Spleen (tissue), 11 donors: ENCODE measurements around the gene TUBB6. TPM values are rescaled to one million over a fixed set of nuclear protein-coding genes. Genes with fewer than 3 reads are reported as not detected.

Experiments
- DNase-seq: peaks from one replicate; pipeline ENCODE4 v3.0.0-alpha.2; 2020
- H3K27ac ChIP-seq, 8 donors: fragments of 200-600 bp; sonication (generic) in 7 of 8; 1 replicate in 4 of 8; 2 replicates in 4 of 8; pipeline versions ENCODE4 v1.5.0 to v1.8.0; 2016 to 2021; ENCODE audit warnings: inconsistent platforms in 4 of 8, mild to moderate bottlenecking in 4 of 8, moderate library complexity in 1 of 8
- H3K27me3 ChIP-seq, 7 donors: fragments of 200-600 bp; sonication (generic) in 6 of 7; replicated peaks in 1 of 7; 1 replicate in 4 of 7; 2 replicates in 3 of 7; pipeline versions ENCODE4 v1.5.0 to v1.8.0; 2016 to 2021; ENCODE audit warnings: inconsistent platforms in 3 of 7, mild to moderate bottlenecking in 1 of 7
- H3K36me3 ChIP-seq, 6 donors: fragments of 200-600 bp; sonication (generic) in 5 of 6; 1 replicate in 4 of 6; 2 replicates in 2 of 6; pipeline versions ENCODE4 v1.5.0 to v1.8.0; 2016 to 2021; ENCODE audit warnings: inconsistent platforms in 2 of 6
- H3K4me1 ChIP-seq, 6 donors: fragments of 200-600 bp; sonication (generic) in 5 of 6; 1 replicate in 3 of 6; 2 replicates in 3 of 6; pipeline versions ENCODE4 v1.5.0 to v1.8.0; 2016 to 2021; ENCODE audit warnings: inconsistent platforms in 3 of 6
- H3K4me3 ChIP-seq, 8 donors: fragments of 200-600 bp; sonication (generic) in 7 of 8; 1 replicate in 4 of 8; 2 replicates in 4 of 8; pipeline versions ENCODE4 v1.5.0 to v1.8.0; 2016 to 2021; ENCODE audit warnings: inconsistent platforms in 4 of 8, mild to moderate bottlenecking in 4 of 8, moderate library complexity in 2 of 8
- H3K9me3 ChIP-seq, 8 donors: fragments of 200-600 bp; sonication (generic) in 7 of 8; 1 replicate in 4 of 8; 2 replicates in 4 of 8; pipeline versions ENCODE4 v1.5.0 to v1.8.0; 2016 to 2021; ENCODE audit warnings: inconsistent platforms in 4 of 8
- POLR2A ChIP-seq, 3 donors: fragments of 450-650 bp; IDR thresholded peaks; one replicate each; pipeline ENCODE4 v1.5.1; 2017; ENCODE audit warnings: antibody characterized with exemption in 3 of 3, mild to moderate bottlenecking in 1 of 3
- POLR2AphosphoS5 ChIP-seq, 3 donors: sonication (generic); formaldehyde crosslinking; IDR thresholded peaks; one replicate each; pipeline ENCODE4 v1.5.1; 2017; ENCODE audit warnings: antibody characterized with exemption in 3 of 3
- WGBS, 5 donors: extraction: QIAGEN DNeasy Blood & Tissue Kit in 3 of 5; methylation state at CpG; one replicate each; pipeline versions ENCODE4 v1.1.5 to v1.1.7; 2013 to 2018; 5-methylcytosine and 5-hydroxymethylcytosine counted together
- intact Hi-C: fragments of 100-400 bp; cut with DNase I; formaldehyde crosslinking; loops from one replicate; pipeline ENCODE4 v1.15.0; 2023; ENCODE audit warnings: low total_unique reads
- polyA plus RNA-seq, 3 donors: library from polyadenylated mRNA; stranded (reverse); fragments of 200-250 nt; gene quantifications; one replicate each; pipeline ENCODE4 v1.2.1, GENCODE V29; 2013
- total RNA-seq, 7 donors: library from RNA; depleted of rRNA in 3 of 7; stranded (reverse); fragments of >200 nt in 3 of 7; fragmentation: NEBNext Ultra II Directional in 4 of 7; extraction: Animal tissue kit (Norgen Biotek cat#: 25700) in 4 of 7; gene quantifications; one replicate each; pipeline versions ENCODE4 v1.1.0 to v1.2.1, GENCODE V29; 2016 to 2021
- TF ChIP-seq, protein P1 (sequence below), 11 experiments: fragments of 200-600 bp in 7 of 11; fragments of 450-650 bp in 4 of 11; sonication (generic) in 4 of 11; IDR thresholded peaks in 8 of 11; conservative IDR thresholded peaks in 3 of 11; 1 replicate in 7 of 11; 2 replicates in 4 of 11; pipeline versions ENCODE4 v1.4.0 to v1.8.0; 2016 to 2021; ENCODE audit warnings: antibody characterized with exemption in 11 of 11, inconsistent platforms in 4 of 11, mild to moderate bottlenecking in 1 of 11
- donor health status: healthy with polysubstance abuse.
- donor health status: DM: no; HTN: no; CAD: no; lungs with moderate emphysema.
- donor health status: DM: no; HTN: no; CAD: no.
- donor health status: Bipolar disorder and iron deficiency.
- donor health status: healthy.
- donor health status: DM: no; HTN: no; CAD: no.
- donor health status: DM: yes; HTN: yes; CAD: no.

Gene TUBB6
- total and polyA plus RNA-seq, 10 donors = 29.0 to 65.6 (median 40.3) TPM

DNA sequence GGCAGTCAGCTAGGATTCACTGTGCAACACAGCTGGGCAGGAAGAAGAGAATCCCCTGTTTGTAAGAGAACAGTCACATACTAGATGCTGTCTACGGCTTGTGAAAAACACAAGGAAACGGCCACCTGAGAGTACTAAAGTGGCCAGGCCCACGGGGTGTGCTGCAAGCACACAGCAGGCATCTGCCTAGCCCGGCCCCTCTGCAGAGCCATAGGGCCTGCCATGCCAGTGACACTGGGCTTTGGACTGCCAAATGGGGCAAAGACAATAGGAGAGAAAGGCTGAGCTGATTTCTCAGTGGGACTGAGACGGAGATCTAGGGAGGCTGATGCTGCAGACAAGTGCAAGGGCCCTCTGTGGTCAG lies 10.3 kb downstream of the TUBB6 start:
- H3K36me3 ChIP-seq = peaks cover 0 to 44% (median 6%) of the 10 kb centered on the region in 6 donors
- H3K4me3 ChIP-seq = no peak overlapping the region
- no peaks in the 10 kb centered on the region for H3K27me3 ChIP-seq
- intact Hi-C loops = no loop called here
- WGBS, 5 donors = 36 to 44% (median 38%) methylated on average over 5 of the region's 5 CpGs
- peak overlapping the region in 1 of 8 donors; percentile 65 for H3K27ac ChIP-seq
- no peaks in the 10 kb centered on the region for H3K9me3 ChIP-seq
- TF ChIP-seq, protein P1, sequence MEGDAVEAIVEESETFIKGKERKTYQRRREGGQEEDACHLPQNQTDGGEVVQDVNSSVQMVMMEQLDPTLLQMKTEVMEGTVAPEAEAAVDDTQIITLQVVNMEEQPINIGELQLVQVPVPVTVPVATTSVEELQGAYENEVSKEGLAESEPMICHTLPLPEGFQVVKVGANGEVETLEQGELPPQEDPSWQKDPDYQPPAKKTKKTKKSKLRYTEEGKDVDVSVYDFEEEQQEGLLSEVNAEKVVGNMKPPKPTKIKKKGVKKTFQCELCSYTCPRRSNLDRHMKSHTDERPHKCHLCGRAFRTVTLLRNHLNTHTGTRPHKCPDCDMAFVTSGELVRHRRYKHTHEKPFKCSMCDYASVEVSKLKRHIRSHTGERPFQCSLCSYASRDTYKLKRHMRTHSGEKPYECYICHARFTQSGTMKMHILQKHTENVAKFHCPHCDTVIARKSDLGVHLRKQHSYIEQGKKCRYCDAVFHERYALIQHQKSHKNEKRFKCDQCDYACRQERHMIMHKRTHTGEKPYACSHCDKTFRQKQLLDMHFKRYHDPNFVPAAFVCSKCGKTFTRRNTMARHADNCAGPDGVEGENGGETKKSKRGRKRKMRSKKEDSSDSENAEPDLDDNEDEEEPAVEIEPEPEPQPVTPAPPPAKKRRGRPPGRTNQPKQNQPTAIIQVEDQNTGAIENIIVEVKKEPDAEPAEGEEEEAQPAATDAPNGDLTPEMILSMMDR (IDR thresholded peaks at IDR 0.05 in 8 of 11, conservative IDR thresholded peaks at IDR 0.05 in 3 of 11) = no peak
- peak; percentile 72 for DNase-seq
- peaks cover 6 to 49% (median 32%) of the 10 kb centered on the region in 6 donors for H3K4me1 ChIP-seq

DNA sequence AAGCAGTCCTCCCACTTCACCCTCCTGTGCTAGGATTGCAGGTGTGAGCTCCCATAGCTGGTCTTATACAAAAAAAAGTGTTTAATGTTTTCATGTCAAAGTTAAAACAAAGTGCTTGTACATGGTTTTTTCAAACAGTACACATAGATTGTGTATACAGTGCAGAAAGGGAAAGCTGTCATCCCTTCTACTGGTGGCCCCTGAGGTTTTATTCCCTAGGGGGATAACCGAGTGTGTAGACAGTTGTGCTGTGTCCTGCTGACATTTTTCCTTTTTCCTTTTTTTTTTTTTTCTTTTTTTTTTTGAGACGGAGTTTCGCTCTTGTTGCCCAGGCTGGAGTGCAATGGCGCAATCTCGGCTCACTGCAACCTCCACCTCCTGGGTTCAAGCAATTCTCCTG lies 10.8 kb downstream of the TUBB6 start:
- 69 to 89% (median 79%) methylated on average over 1 to 5 of the region's 5 CpGs for WGBS, 5 donors
- H3K9me3 ChIP-seq = no peaks in the 10 kb centered on the region
- H3K4me3 ChIP-seq = no peak overlapping the region
- H3K36me3 ChIP-seq = peaks cover 0 to 44% (median 6%) of the 10 kb centered on the region in 6 donors
- H3K27me3 ChIP-seq = no peaks in the 10 kb centered on the region
- no peak for DNase-seq
- peaks cover 6 to 49% (median 32%) of the 10 kb centered on the region in 6 donors for H3K4me1 ChIP-seq
- TF ChIP-seq, protein P1 (IDR thresholded peaks at IDR 0.05 in 8 of 11, conservative IDR thresholded peaks at IDR 0.05 in 3 of 11) = no peak
- no peak overlapping the region for H3K27ac ChIP-seq
- intact Hi-C loops = no loop called here

DNA sequence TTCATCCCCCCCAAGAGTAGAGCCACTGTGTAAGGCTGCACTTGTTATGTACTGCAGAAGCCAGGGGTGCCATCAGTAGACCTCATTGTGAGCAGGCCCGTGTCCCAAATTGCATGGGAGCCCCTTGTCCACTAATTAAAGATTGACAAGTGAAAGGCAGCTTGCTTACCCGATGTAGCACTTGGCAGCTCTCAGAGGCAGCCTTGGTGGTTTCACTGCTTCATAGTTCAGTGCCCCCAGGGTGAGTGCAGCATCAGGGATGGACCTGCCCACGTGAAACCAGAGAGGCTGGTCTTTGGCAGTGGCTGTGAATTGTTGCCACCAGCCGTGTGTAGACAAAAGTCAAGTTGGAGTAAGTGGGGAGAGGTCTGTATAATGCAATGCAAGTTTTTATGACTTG lies 13.3 kb downstream of the TUBB6 start:
- no peak for DNase-seq

DNA sequence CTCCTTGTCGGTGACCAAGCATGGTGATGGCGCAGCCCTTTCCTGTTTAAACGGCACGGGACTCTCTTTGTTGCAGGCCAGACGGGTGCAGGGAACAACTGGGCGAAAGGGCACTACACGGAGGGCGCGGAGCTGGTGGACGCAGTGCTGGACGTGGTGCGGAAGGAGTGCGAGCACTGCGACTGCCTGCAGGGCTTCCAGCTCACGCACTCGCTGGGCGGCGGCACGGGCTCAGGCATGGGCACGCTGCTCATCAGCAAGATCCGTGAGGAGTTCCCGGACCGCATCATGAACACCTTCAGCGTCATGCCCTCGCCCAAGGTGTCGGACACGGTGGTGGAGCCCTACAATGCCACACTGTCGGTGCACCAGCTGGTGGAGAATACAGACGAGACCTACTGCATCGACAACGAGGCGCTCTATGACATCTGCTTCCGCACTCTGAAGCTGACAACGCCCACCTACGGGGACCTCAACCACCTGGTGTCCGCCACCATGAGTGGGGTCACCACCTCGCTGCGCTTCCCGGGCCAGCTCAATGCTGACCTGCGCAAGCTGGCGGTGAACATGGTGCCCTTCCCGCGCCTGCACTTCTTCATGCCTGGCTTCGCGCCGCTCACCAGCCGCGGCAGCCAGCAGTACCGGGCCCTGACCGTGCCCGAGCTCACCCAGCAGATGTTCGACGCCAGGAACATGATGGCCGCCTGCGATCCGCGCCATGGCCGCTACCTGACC lies 17.1 kb downstream of the TUBB6 start:
- no peak for DNase-seq
- intact Hi-C loops = no loop called here
- no peak for TF ChIP-seq POLR2A (IDR thresholded peaks at IDR 0.05)
- peak in 1 of 3 donors; percentile 52 for TF ChIP-seq POLR2AphosphoS5 (IDR thresholded peaks at IDR 0.05)
- H3K27me3 ChIP-seq = no peaks in the 10 kb centered on the region
- no peaks in the 10 kb centered on the region for H3K9me3 ChIP-seq
- no peak overlapping the region for H3K4me3 ChIP-seq
- H3K4me1 ChIP-seq = peaks cover 0 to 16% (median 3%) of the 10 kb centered on the region in 6 donors
- H3K27ac ChIP-seq = no peak overlapping the region
- peaks cover 0 to 96% (median 46%) of the 10 kb centered on the region in 6 donors for H3K36me3 ChIP-seq
- 94 to 98% (median 97%) methylated on average over 41 to 58 of the region's 58 CpGs for WGBS, 5 donors

More for the DNA sequence above, 13.3 kb downstream of the TUBB6 start:
- Histone ChIP-seq H3K4me1 (peaks cover 0 to 26% (median 15%) of the 10 kb centered on the region in 6 donors), H3K4me3 (no peak overlapping the region), H3K36me3 (peaks cover 0 to 67% (median 23%) of the 10 kb centered on the region in 6 donors), H3K27ac (no peak overlapping the region), H3K9me3 (no peaks in the 10 kb centered on the region), H3K27me3 (no peaks in the 10 kb centered on the region)
- TF ChIP-seq POLR2A (IDR thresholded peaks at IDR 0.05) (no peak), POLR2AphosphoS5 (IDR thresholded peaks at IDR 0.05) (no peak)
- TF ChIP-seq, protein P1 (IDR thresholded peaks at IDR 0.05 in 8 of 11, conservative IDR thresholded peaks at IDR 0.05 in 3 of 11) = no peak
- intact Hi-C loops = no loop called here
- WGBS, 5 donors = 51 to 67% (median 59%) methylated on average over 4 of the region's 4 CpGs
